ENCODE measurements around the gene KRTAP5-3.

GRCh38 chr11:1563149-1563638 lies 45.1 kb downstream of the KRTAP5-3 start:
- TF ChIP-seq CTCF (IDR thresholded peaks at IDR 0.05) (no peak), POLR2A (IDR thresholded peaks at IDR 0.05) (no peak)

All from thyroid gland (tissue), 4 donors.